Measurements from ENCODE around the gene HMGB4.

The HMGB4 gene

DNA sequence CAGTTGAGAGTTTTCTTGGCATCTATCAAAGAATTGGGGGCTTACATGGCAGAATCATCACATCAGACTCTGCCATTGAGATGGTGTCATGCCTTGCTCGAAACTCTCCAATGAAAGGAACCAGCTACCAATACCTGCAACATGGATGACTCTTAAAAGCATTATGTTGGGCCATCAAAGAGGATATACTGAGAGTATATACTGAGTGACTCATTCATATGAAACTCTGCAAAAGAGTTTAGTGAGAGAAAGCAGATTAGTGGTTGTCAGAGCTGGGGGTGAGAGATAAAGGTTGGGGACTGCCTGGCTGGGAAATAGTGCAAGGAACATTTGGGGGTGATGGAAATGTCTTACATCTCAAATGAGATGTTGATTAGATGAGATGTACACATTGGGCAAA lies 14.7 kb upstream of the HMGB4 start:
- DNase-seq, result no peak

- DNase-seq, result no peak
These were observed 13.4 kb upstream of the HMGB4 start for GRCh38 chr1:33850481-33850880.

GRCh38 chr1:33852711-33853110 lies 11.2 kb upstream of the HMGB4 start:
- DNase-seq, result no peak

GRCh38 chr1:33853431-33853830 lies 10.4 kb upstream of the HMGB4 start:
- DNase-seq, result no peak

DNA sequence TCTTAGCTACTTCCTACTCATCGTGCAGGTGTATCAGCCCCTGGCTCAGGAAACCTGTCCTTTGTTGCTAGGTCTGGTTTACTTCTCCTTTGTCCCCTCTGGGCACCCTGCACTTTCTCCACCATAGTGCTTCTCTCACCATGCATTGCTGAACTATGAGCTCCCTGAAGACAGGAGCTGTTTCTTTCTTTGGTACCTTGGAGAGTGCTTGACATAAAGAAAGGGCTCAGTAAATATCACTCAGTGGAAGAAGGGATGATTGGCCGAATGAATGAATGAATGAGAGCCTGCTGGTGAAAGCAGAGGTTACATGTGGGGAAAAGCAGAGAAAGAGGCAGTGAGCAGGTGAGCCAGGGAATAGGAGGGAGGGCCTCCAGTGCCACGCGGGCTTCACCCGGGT lies 9.8 kb upstream of the HMGB4 start:
- no peak for DNase-seq

DNA sequence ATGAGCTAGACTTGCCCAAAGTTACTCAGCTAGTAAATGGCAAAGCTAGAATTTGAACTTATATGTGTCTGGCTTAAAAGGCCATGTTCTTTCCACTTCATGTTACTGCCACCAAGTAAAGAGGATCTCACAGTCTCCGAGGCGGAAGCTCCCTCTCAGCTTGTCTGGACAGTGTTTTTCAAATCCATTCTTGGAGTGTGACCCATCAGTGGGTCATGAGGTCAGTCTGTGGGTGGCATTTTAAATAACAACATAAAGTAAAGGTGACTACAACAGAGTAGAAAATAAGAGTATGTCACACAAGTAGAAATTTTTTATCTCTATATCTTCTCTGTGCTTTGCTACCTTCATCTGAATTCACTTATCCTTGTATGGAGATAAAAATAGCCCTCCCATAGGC lies 3.2 kb upstream of the HMGB4 start:
- no peak for DNase-seq

DNA sequence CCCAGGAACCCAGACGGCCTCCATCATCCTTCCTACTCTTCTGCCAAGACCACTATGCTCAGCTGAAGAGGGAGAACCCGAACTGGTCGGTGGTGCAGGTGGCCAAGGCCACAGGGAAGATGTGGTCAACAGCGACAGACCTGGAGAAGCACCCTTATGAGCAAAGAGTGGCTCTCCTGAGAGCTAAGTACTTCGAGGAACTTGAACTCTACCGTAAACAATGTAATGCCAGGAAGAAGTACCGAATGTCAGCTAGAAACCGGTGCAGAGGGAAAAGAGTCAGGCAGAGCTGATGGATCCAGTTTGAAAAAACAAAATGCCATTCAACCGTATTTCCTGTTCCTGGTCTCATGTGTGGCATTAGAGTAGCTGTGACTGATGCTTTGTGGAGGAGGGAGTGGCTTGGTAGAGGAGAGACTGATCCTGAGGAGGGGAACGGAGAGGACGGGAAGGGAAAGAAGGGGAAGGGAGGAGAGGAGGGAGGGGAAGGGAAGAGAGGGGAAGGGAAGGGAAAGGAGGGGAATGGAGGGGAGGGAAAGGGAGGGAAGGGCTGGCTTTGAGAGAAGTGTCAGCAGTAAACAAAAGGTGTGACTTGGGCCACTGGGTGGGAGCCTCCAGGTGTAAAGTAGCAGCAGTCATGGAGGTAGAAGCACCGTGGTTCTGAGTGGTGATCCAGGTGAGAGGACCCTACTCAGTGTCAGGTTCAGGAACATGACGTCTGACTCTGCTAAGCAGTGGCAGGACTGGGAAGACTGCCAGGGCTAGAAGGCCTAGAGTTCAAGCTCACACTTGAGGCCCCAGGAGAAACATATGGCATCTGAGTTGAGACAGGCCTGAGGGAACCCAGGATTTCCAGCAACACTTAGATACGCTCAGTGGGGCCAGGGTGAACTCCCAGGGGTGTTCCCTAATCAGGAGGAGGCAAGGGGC lies 846 bp downstream of the HMGB4 start:
- DNase-seq, result no peak

GRCh38 chr1:33866281-33866680 lies 2.4 kb downstream of the HMGB4 start:
- no peak for DNase-seq

DNA sequence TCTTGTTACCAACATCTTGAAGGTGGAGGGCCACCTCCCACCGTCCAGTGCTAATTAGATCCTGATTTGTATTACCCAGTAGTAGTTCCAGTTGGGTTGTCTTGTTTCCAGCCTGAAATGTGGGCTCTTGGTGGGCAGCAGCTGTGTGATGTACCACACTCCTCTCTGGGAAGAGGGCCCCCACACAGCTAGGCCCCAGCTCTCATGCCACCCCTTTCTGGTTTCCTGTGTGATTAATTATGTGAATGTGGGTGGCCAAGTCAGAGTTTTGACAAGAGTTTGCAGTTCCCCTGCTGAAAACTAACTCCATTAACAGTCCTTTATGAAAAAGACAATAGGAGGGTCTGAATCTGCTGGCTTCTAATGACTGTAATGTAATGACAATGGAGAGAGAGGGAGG lies 3.8 kb downstream of the HMGB4 start:
- DNase-seq, result no peak

DNA sequence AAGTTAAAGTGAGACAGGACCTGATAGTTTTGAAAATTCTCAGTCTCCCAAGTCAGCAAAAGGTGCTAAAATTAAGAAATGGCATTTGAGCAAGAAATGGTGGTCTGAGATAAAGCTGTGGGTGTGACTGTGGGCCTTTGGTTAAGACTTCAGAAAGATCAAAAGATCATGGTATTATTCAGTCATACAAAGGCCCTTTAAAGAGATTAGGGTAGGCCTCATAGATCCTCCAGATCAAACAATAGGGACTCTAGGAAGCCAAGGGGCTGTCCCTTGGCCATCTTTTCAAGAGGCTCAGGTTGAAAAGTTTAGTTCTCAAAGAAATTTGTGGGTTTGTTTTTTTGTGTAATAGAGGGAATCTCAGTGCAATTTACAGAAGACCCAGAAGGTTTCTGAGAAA lies 8.4 kb downstream of the HMGB4 start:
- DNase-seq, result no peak

DNA sequence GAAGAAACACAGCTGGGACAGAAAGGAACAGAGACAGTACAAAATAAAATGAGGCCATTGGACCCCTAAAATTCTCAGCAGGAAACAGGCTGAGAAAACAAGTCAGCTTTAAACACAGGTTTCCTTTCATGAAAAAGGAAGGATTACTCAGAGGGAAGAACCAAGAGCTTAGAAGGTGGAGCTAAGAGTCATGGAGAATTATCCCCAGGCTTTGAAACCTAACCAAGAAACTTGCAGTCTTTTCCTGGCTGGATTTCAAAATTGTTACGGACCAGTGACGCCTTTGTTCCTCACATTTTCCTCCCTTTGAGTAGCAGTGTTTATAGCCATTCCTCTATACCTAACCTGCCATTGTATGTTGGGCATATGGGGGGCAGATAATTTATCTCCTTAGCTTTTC lies 8.8 kb downstream of the HMGB4 start:
- DNase-seq, result no peak

- DNase-seq, result no peak
These were observed 10.8 kb downstream of the HMGB4 start for GRCh38 chr1:33874636-33875035.

DNA sequence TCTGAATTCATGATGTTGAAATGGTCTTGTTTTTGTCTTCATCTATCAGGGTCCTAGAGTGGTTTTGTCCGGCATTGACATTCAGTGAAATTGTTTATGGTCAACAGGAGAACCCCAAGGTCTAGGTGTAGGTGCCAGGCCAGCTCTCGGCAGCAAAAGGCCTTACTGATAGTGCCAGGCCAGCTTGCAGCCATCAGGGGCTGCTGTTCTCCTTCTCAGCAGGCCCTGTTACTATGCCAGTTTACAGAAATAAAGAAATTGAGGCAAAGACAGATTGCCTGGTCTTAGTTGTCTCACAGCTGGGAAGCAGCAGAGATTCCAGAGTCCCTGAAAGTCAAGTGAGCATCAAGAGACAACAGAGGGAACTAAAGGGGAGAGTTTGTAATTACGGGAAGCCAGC lies 12.0 kb downstream of the HMGB4 start:
- no peak for DNase-seq

- DNase-seq, result no peak
These were observed 13.2 kb downstream of the HMGB4 start for GRCh38 chr1:33876970-33877650.

GRCh38 chr1:33878392-33878791 lies 14.5 kb downstream of the HMGB4 start:
- DNase-seq, result no peak

DNA sequence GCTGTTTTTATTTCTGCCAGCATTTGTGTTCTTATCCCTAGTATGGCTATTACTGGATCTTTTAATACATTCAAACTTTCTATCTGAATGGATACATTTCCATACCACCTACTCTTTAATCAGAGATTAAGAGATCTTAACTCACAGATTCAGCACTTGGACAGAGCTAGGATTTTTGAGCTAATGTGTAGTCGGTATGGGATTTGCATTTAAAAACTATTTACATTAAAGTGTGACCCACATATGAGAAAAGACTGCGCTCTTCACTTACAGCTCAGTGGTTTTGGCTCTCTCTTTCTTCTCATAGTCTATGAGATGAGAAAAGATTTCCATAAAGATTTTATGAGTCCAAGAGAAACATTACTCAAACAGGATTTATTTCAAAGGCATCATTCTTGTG lies 16.4 kb downstream of the HMGB4 start:
- DNase-seq, result no peak

GRCh38 chr1:33886496-33886895 lies 22.6 kb downstream of the HMGB4 start:
- DNase-seq, result no peak

GRCh38 chr1:33893147-33893830 lies 29.4 kb downstream of the HMGB4 start:
- DNase-seq, result no peak

DNA sequence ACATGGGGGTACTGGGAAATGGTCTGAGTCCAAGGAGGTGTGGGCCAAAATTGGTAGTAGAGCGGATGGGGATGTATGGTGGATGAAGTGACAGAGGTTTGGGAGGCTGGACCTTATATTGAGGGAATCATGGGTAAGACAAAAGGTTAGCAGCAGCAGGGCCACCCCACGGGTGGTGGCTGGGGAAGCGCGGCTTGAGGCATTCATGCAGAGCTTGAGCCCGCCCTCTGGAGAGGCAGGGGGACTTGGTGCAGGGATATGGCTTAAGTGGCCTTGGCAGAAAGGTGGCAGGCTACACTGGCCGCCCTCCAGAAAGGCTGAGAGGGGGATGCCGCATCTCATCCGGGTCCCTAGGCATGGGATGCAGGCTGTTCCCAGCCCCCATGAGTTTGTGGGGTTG lies 31.5 kb downstream of the HMGB4 start:
- DNase-seq, result no peak

GRCh38 chr1:33895976-33896375 lies 32.1 kb downstream of the HMGB4 start:
- no peak for DNase-seq

- no peak for DNase-seq
These were observed 33.3 kb downstream of the HMGB4 start for GRCh38 chr1:33897092-33897725.

- no peak for DNase-seq
These were observed 34.5 kb downstream of the HMGB4 start for GRCh38 chr1:33898406-33898805.

DNA sequence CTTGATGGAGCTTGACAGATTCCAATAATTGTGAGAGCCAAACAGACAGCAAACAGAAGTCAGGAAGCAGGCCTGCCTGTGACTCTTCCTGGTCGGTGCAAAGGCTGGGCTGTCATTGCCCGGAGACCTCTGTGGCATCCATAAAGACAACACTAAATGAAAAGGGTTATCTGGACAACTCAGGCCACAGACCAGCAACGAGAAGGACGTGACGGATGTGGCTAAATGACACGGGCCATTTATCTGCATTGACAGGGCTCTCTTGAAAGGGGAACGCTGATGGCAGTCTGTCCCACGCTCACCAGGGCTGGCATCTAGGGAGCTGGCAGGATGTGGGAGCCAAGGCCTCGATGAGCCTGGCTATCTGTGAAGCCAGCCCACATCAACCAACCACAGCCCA lies 35.0 kb downstream of the HMGB4 start:
- no peak for DNase-seq
